HepG2 (cell line): Measurements from ENCODE around the gene EIF3J. TPM values are rescaled to one million over a fixed set of nuclear protein-coding genes. Genes with fewer than 3 reads are reported as not detected.

Source experiments
- ATAD3A ChIP-seq: sonication (generic); formaldehyde crosslinking; IDR thresholded peaks from 2 replicates; pipeline ENCODE4 v1.4.0; 2020; ENCODE audit warnings: missing genetic modification reagents
- CAMTA2 ChIP-seq: sonication (generic); formaldehyde crosslinking; IDR thresholded peaks from 2 replicates; pipeline ENCODE4 v1.4.0; 2020; ENCODE audit warnings: mild to moderate bottlenecking, missing genetic modification reagents, borderline replicate concordance
- CEBPG ChIP-seq: IDR thresholded peaks from 2 replicates; pipeline ENCODE4 v1.6.1; 2016
- EEA1 ChIP-seq: sonication (generic); formaldehyde crosslinking; IDR thresholded peaks from 2 replicates; pipeline ENCODE4 v1.5.1; 2020; ENCODE audit warnings: mild to moderate bottlenecking, missing genetic modification reagents, borderline replicate concordance
- GATAD1 ChIP-seq: IDR thresholded peaks from 2 replicates; pipeline ENCODE4 v1.6.1; 2016; ENCODE audit warnings: missing genetic modification reagents, missing compliant biosample characterization
- GTF3A ChIP-seq: sonication (generic); formaldehyde crosslinking; conservative IDR thresholded peaks from 2 replicates; pipeline ENCODE4 v1.4.0; 2020; ENCODE audit warnings: mild to moderate bottlenecking, missing genetic modification reagents
- KDM1A ChIP-seq: IDR thresholded peaks from 2 replicates; pipeline ENCODE4 v1.6.1; 2016; ENCODE audit warnings: missing compliant biosample characterization
- MXD4 ChIP-seq: IDR thresholded peaks from 2 replicates; pipeline ENCODE4 v1.6.1; 2016; ENCODE audit warnings: mild to moderate bottlenecking, missing biosample characterization, missing genetic modification reagents
- NFIC ChIP-seq: IDR thresholded peaks from 2 replicates; pipeline ENCODE4 v1.6.1; 2012; ENCODE audit warnings: mild to moderate bottlenecking, low read length, inconsistent platforms
- NR2F2 ChIP-seq: IDR thresholded peaks from 2 replicates; pipeline ENCODE4 v1.6.1; 2012; ENCODE audit warnings: low read depth, inconsistent platforms, borderline replicate concordance
- PCBP1 ChIP-seq: fragments of 200-400 bp; formaldehyde crosslinking; IDR thresholded peaks from 2 replicates; pipeline ENCODE4 v1.6.1; 2017; ENCODE audit warnings: mild to moderate bottlenecking, low read depth, low read length, borderline replicate concordance
- PTBP1 ChIP-seq: fragments of 200-400 bp; formaldehyde crosslinking; IDR thresholded peaks from 2 replicates; pipeline ENCODE4 v1.6.1; 2018; ENCODE audit warnings: low read length, low read depth; ENCODE audit not compliant: poor library complexity, severe bottlenecking
- RFX3 ChIP-seq: IDR thresholded peaks from 2 replicates; pipeline ENCODE4 v1.6.1; 2016; ENCODE audit warnings: missing biosample characterization, missing genetic modification reagents
- RFXAP ChIP-seq: sonication (generic); formaldehyde crosslinking; IDR thresholded peaks from 2 replicates; pipeline ENCODE4 v1.4.0; 2020; ENCODE audit warnings: missing genetic modification reagents, borderline replicate concordance
- ZBTB42 ChIP-seq: sonication (generic); formaldehyde crosslinking; IDR thresholded peaks from 2 replicates; pipeline ENCODE4 v1.5.0; 2020; ENCODE audit warnings: mild to moderate bottlenecking, missing genetic modification reagents
- ZFP36L2 ChIP-seq: sonication (generic); formaldehyde crosslinking; IDR thresholded peaks from 2 replicates; pipeline ENCODE4 v1.4.0; 2020; ENCODE audit warnings: missing genetic modification reagents
- ZNF10 ChIP-seq: sonication (generic); formaldehyde crosslinking; IDR thresholded peaks from 2 replicates; pipeline ENCODE4 v1.4.0; 2020; ENCODE audit warnings: mild to moderate bottlenecking, low read depth, missing genetic modification reagents, borderline replicate concordance
- ZNF430 ChIP-seq: sonication (generic); formaldehyde crosslinking; IDR thresholded peaks from 2 replicates; pipeline ENCODE4 v1.9.0; 2021; ENCODE audit warnings: mild to moderate bottlenecking, missing genetic modification reagents
- ZNF543 ChIP-seq: sonication (generic); formaldehyde crosslinking; IDR thresholded peaks from 2 replicates; pipeline ENCODE4 v1.4.0; 2020; ENCODE audit warnings: mild to moderate bottlenecking, missing genetic modification reagents
- ZNF564 ChIP-seq: sonication (generic); formaldehyde crosslinking; IDR thresholded peaks from 2 replicates; pipeline ENCODE4 v1.8.1; 2023; ENCODE audit warnings: mild to moderate bottlenecking, missing genetic modification reagents
- ZNF597 ChIP-seq: sonication (generic); formaldehyde crosslinking; IDR thresholded peaks from 2 replicates; pipeline ENCODE4 v1.5.0; 2020; ENCODE audit warnings: missing genetic modification reagents
- ZNF615 ChIP-seq: sonication (generic); formaldehyde crosslinking; IDR thresholded peaks from 2 replicates; pipeline ENCODE4 v1.5.0; 2020; ENCODE audit warnings: mild to moderate bottlenecking, missing genetic modification reagents, borderline replicate concordance
- polyA plus RNA-seq, 8 experiments: library from polyadenylated mRNA; depleted of rRNA in 3 of 8; stranded (reverse) in 7 of 8; unstranded in 1 of 8; fragments of >200 nt; fragmentation: Illumina TruSeq in 4 of 8; extraction: Trizol in 4 of 8; gene quantifications; 2 replicates each; pipeline versions ENCODE4 v1.2.1 to v1.2.3, GENCODE V29; 2011 to 2016; ENCODE audit warnings: low read depth in 4 of 8, missing spikeins in 1 of 8, mixed read lengths in 1 of 8; ENCODE audit not compliant: insufficient read depth in 1 of 8
- total RNA-seq, 5 experiments: library from RNA; depleted of rRNA; stranded (reverse); fragments of >200 nt; fragmentation: Illumina TruSeq; extraction: Trizol; gene quantifications; 2 replicates each; pipeline ENCODE4 v1.2.3, GENCODE V29; 2016; ENCODE audit warnings: low read depth in 1 of 5
- TF ChIP-seq, protein P1 (sequence below), 2 experiments: sonication (generic) in 1 of 2; formaldehyde crosslinking in 1 of 2; IDR thresholded peaks; 2 replicates each; pipeline versions ENCODE4 v1.4.0 to v1.6.1; 2016 to 2020; ENCODE audit warnings: borderline replicate concordance in 1 of 2, low read depth in 1 of 2, mild to moderate bottlenecking in 1 of 2, missing genetic modification reagents in 1 of 2
- TF ChIP-seq, protein P2 (sequence below): sonication (generic); formaldehyde crosslinking; IDR thresholded peaks from 2 replicates; pipeline ENCODE4 v1.9.0; 2022; ENCODE audit warnings: missing genetic modification reagents, mild to moderate bottlenecking, borderline replicate concordance

Gene EIF3J
- total and polyA plus RNA-seq, 2 of the 13 experiments (the other 11 are each of a cell fraction or from before 2014, with no cell fraction given) = 51.7 to 69.2 TPM

GRCh38 chr15:44536962-44537734 is at the start of gene EIF3J (continued):
- TF ChIP-seq CAMTA2 = peak; percentile 21; the same call in 1 of the 2 replicates
- no peak for TF ChIP-seq RFX3 (CRISPR knock-in tag)
- no peak for TF ChIP-seq ZFP36L2 (CRISPR knock-in tag)
- no peak for TF ChIP-seq ZNF10 (CRISPR knock-in tag)
- TF ChIP-seq, protein P1, sequence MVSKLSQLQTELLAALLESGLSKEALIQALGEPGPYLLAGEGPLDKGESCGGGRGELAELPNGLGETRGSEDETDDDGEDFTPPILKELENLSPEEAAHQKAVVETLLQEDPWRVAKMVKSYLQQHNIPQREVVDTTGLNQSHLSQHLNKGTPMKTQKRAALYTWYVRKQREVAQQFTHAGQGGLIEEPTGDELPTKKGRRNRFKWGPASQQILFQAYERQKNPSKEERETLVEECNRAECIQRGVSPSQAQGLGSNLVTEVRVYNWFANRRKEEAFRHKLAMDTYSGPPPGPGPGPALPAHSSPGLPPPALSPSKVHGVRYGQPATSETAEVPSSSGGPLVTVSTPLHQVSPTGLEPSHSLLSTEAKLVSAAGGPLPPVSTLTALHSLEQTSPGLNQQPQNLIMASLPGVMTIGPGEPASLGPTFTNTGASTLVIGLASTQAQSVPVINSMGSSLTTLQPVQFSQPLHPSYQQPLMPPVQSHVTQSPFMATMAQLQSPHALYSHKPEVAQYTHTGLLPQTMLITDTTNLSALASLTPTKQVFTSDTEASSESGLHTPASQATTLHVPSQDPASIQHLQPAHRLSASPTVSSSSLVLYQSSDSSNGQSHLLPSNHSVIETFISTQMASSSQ (IDR thresholded peaks at IDR 0.05; ENCODE audit: low read depth) = no peak
- TF ChIP-seq, protein P1 (CRISPR knock-in tag; IDR thresholded peaks at IDR 0.05; ENCODE audit: borderline replicate concordance) = 0 out of 2 replicates have a peak, but pooled peaks have one; percentile 43
- TF ChIP-seq ATAD3A (CRISPR knock-in tag) = no peak
- no peak for TF ChIP-seq PCBP1
- TF ChIP-seq, protein P2, sequence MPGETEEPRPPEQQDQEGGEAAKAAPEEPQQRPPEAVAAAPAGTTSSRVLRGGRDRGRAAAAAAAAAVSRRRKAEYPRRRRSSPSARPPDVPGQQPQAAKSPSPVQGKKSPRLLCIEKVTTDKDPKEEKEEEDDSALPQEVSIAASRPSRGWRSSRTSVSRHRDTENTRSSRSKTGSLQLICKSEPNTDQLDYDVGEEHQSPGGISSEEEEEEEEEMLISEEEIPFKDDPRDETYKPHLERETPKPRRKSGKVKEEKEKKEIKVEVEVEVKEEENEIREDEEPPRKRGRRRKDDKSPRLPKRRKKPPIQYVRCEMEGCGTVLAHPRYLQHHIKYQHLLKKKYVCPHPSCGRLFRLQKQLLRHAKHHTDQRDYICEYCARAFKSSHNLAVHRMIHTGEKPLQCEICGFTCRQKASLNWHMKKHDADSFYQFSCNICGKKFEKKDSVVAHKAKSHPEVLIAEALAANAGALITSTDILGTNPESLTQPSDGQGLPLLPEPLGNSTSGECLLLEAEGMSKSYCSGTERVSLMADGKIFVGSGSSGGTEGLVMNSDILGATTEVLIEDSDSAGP (CRISPR knock-in tag) = peak; percentile 66
- no peak for TF ChIP-seq ZNF597
- TF ChIP-seq KDM1A (CRISPR knock-in tag) = no peak
- 0 out of 2 replicates have a peak, but pooled peaks have one; percentile 74 for TF ChIP-seq MXD4 (CRISPR knock-in tag)
- peak; percentile 89; the same call in 1 of the 2 replicates for TF ChIP-seq EEA1
- no peak for TF ChIP-seq CEBPG (CRISPR knock-in tag)
- TF ChIP-seq NFIC = no peak
- peak; percentile 83 for TF ChIP-seq GATAD1 (CRISPR knock-in tag)
- no peak for TF ChIP-seq ZNF615 (CRISPR knock-in tag)
- TF ChIP-seq ZBTB42 (CRISPR knock-in tag) = no peak
- peak; percentile 71 for TF ChIP-seq ZNF543 (CRISPR knock-in tag)
- TF ChIP-seq PTBP1 = no peak
- TF ChIP-seq RFXAP (CRISPR knock-in tag) = no peak
- peak; percentile 72 for TF ChIP-seq ZNF564 (CRISPR knock-in tag)
- no peak for TF ChIP-seq GTF3A (CRISPR knock-in tag)
- TF ChIP-seq NR2F2 = no peak
- TF ChIP-seq ZNF430 = 0 out of 2 replicates have a peak, but pooled peaks have one; percentile 39
